ENCODE data around the gene FMNL1. TPM values are rescaled to one million over a fixed set of nuclear protein-coding genes. Genes with fewer than 3 reads are reported as not detected.

FMNL1 gene
- total and polyA plus RNA-seq, 10 of the 15 experiments (the other 5 are each of a cell fraction or from before 2014, with no cell fraction given) = 3.3 to 108 (median 19.5) TPM

DNA sequence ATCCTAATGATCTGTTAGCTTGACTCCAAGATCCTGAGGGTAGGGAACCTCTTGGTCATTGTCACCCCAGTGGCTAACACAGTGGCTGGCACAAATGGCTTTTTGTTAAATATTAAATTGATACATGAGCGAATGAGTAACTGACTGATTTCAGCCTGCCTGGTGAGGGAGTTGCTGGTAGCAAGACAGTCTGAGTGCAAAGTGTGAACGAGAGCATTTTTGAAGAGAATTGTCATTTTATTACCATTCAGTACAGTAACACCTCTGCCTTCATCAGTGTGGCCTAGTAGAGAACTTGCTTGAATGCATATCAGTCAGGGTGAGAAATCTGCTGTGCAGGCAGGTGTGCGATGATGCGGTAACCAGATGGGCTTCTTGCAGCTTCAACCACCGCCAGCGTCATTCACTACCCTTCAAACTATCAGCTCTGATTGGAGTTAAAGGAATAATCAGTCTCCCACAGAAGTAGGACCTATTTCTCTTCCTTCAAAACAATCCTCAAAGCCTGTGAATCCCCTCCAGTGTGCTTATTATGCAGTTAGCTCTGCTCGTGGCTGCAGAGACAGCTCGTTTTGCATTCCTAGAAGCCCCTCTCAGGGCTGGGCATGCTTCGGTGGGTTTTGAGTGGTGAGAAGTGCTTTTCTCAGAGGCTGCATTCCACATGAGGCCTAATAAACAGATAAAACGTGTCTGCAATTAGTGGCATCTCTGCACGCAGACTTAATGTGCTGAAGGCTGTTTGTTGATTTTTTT lies 31.0 kb upstream of the FMNL1 start:
- 23% methylated on average over 11 of the region's 11 CpGs for WGBS (ENCODE audit: insufficient coverage, insufficient replicate concordance, low lambda C conversion rate, missing lambda C conversion rate)
- RAD21 ChIA-PET (ENCODE audit: unreplicated experiment) = no interaction called here
- no peaks in the 10 kb centered on the region for H3K27me3 ChIP-seq (replicated peaks in 1 of 2; ENCODE audit: control insufficient read depth in 2 of 2, insufficient read depth in 2 of 2, low read length in 1 of 2)
- H3K36me3 ChIP-seq (ENCODE audit: control insufficient read depth in 2 of 2, insufficient read depth in 2 of 2, low read length in 1 of 2) = no peaks in the 10 kb centered on the region
- H3K27ac ChIP-seq (ENCODE audit: control insufficient read depth, insufficient read depth) = no peak overlapping the region
- in situ Hi-C loops (cut with MboI) (no loop called here), intact Hi-C loops (cut with micrococcal nuclease; ENCODE audit: unreplicated experiment) (no loop called here)
- H3K4me1 ChIP-seq (ENCODE audit: control insufficient read depth, insufficient read depth, low read length) = no peaks in the 10 kb centered on the region
- H3K4me3 ChIP-seq = no peak overlapping the region
- no peak for DNase-seq (ENCODE audit: low read depth, low spot score)
- BruUV-seq (replicated peaks) = no TSS peak
- H2AFZ ChIP-seq (ENCODE audit: control insufficient read depth, low read depth, low read length) = no peak overlapping the region
- FAIRE-seq = no peak
- POLR2A ChIA-PET = interaction anchor here (1.4 kb wide), 1 partner anchor 40 kb away, joined by 5 read pairs; no protein-coding TSS in a partner anchor
- no peaks in the 10 kb centered on the region for H4K20me1 ChIP-seq (ENCODE audit: control insufficient read depth, insufficient read depth)
- no peaks in the 10 kb centered on the region; the same call in 2 of the 3 replicates for H3K9me3 ChIP-seq (replicated peaks; ENCODE audit: control insufficient read depth, insufficient read depth, low read length)
- SMC1A ChIA-PET (ENCODE audit: uncharacterized antibody, unreplicated experiment) = interaction anchor here (1.4 to 1.5 kb wide), 2 partner anchors 39 to 42 kb away, joined by 3 to 5 read pairs; no protein-coding TSS in a partner anchor
- no peak overlapping the region for H3K9ac ChIP-seq (ENCODE audit: control insufficient read depth, insufficient read depth, low read length)
- no peaks in the 10 kb centered on the region for H3K79me2 ChIP-seq (ENCODE audit: control insufficient read depth, insufficient read depth, low read length)
- no peak overlapping the region for H3K4me2 ChIP-seq (ENCODE audit: control insufficient read depth, insufficient read depth)
- peak; percentile 50 for ATAC-seq
- CTCF ChIA-PET = interaction anchor here (0.5 to 12.8 kb wide), 6 partner anchors 10 to 270 kb away, joined by 3 to 291 read pairs (median 4); partner anchors contain the start of genes ACBD4 and PLCD3
- TF ChIP-seq NRF1 (conservative IDR thresholded peaks at IDR 0.05; ENCODE audit: low read depth, low read length) (no peak), BHLHE40 (IDR thresholded peaks at IDR 0.05; ENCODE audit: borderline replicate concordance in 1 of 2, low read depth in 2 of 2, low read length in 1 of 2) (no peak), MTA3 (IDR thresholded peaks at IDR 0.05; ENCODE audit: borderline replicate concordance, low read length) (no peak), EGR1 (IDR thresholded peaks at IDR 0.05; ENCODE audit: borderline replicate concordance in 1 of 2, low read depth in 2 of 2, low read length in 2 of 2) (no peak), CHD4 (IDR thresholded peaks at IDR 0.05) (no peak), ASH2L (IDR thresholded peaks at IDR 0.05; ENCODE audit: borderline replicate concordance, low read depth) (no peak), ZNF217 (IDR thresholded peaks at IDR 0.05) (no peak), YY1 (IDR thresholded peaks at IDR 0.05; ENCODE audit: low read depth, low read length) (no peak), RB1 (IDR thresholded peaks at IDR 0.05; ENCODE audit: borderline replicate concordance) (no peak), TCF3 (IDR thresholded peaks at IDR 0.05; ENCODE audit: borderline replicate concordance, insufficient read depth, low read depth, low read length) (no peak), TCF7 (IDR thresholded peaks at IDR 0.05; ENCODE audit: borderline replicate concordance) (no peak), ZNF24 (IDR thresholded peaks at IDR 0.05) (no peak), NFXL1 (IDR thresholded peaks at IDR 0.05; ENCODE audit: borderline replicate concordance) (no peak)
- TF ChIP-seq, protein P1, sequence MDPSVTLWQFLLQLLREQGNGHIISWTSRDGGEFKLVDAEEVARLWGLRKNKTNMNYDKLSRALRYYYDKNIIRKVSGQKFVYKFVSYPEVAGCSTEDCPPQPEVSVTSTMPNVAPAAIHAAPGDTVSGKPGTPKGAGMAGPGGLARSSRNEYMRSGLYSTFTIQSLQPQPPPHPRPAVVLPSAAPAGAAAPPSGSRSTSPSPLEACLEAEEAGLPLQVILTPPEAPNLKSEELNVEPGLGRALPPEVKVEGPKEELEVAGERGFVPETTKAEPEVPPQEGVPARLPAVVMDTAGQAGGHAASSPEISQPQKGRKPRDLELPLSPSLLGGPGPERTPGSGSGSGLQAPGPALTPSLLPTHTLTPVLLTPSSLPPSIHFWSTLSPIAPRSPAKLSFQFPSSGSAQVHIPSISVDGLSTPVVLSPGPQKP (IDR thresholded peaks at IDR 0.05; ENCODE audit: low read depth, low read length) = no peak
- TF ChIP-seq, protein P2, sequence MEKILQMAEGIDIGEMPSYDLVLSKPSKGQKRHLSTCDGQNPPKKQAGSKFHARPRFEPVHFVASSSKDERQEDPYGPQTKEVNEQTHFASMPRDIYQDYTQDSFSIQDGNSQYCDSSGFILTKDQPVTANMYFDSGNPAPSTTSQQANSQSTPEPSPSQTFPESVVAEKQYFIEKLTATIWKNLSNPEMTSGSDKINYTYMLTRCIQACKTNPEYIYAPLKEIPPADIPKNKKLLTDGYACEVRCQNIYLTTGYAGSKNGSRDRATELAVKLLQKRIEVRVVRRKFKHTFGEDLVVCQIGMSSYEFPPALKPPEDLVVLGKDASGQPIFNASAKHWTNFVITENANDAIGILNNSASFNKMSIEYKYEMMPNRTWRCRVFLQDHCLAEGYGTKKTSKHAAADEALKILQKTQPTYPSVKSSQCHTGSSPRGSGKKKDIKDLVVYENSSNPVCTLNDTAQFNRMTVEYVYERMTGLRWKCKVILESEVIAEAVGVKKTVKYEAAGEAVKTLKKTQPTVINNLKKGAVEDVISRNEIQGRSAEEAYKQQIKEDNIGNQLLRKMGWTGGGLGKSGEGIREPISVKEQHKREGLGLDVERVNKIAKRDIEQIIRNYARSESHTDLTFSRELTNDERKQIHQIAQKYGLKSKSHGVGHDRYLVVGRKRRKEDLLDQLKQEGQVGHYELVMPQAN (conservative IDR thresholded peaks at IDR 0.05) = no peak
- TF ChIP-seq, protein P3, sequence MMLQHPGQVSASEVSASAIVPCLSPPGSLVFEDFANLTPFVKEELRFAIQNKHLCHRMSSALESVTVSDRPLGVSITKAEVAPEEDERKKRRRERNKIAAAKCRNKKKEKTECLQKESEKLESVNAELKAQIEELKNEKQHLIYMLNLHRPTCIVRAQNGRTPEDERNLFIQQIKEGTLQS (IDR thresholded peaks at IDR 0.05; ENCODE audit: borderline replicate concordance, extremely low read depth, low read depth, low read length) = no peak
- TF ChIP-seq, protein P4, sequence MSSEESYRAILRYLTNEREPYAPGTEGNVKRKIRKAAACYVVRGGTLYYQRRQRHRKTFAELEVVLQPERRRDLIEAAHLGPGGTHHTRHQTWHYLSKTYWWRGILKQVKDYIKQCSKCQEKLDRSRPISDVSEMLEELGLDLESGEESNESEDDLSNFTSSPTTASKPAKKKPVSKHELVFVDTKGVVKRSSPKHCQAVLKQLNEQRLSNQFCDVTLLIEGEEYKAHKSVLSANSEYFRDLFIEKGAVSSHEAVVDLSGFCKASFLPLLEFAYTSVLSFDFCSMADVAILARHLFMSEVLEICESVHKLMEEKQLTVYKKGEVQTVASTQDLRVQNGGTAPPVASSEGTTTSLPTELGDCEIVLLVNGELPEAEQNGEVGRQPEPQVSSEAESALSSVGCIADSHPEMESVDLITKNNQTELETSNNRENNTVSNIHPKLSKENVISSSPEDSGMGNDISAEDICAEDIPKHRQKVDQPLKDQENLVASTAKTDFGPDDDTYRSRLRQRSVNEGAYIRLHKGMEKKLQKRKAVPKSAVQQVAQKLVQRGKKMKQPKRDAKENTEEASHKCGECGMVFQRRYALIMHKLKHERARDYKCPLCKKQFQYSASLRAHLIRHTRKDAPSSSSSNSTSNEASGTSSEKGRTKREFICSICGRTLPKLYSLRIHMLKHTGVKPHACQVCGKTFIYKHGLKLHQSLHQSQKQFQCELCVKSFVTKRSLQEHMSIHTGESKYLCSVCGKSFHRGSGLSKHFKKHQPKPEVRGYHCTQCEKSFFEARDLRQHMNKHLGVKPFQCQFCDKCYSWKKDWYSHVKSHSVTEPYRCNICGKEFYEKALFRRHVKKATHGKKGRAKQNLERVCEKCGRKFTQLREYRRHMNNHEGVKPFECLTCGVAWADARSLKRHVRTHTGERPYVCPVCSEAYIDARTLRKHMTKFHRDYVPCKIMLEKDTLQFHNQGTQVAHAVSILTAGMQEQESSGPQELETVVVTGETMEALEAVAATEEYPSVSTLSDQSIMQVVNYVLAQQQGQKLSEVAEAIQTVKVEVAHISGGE (CRISPR knock-in tag; IDR thresholded peaks at IDR 0.05) = no peak
